CD4-positive, alpha-beta T cell treated with Interleukin-6 for 4 hours (primary cell): ENCODE results near the gene TSPO.
"Not testable (repeated sequence)": the region's sequence is repeated elsewhere in the genome, so short reads cannot be mapped to it uniquely, and the experiment has no call there.

Experiments
- DNase-seq: peaks from one replicate; pipeline ENCODE4 v3.0.0-alpha.2; 2020; ENCODE audit warnings: mixed read lengths

TSPO gene

DNA sequence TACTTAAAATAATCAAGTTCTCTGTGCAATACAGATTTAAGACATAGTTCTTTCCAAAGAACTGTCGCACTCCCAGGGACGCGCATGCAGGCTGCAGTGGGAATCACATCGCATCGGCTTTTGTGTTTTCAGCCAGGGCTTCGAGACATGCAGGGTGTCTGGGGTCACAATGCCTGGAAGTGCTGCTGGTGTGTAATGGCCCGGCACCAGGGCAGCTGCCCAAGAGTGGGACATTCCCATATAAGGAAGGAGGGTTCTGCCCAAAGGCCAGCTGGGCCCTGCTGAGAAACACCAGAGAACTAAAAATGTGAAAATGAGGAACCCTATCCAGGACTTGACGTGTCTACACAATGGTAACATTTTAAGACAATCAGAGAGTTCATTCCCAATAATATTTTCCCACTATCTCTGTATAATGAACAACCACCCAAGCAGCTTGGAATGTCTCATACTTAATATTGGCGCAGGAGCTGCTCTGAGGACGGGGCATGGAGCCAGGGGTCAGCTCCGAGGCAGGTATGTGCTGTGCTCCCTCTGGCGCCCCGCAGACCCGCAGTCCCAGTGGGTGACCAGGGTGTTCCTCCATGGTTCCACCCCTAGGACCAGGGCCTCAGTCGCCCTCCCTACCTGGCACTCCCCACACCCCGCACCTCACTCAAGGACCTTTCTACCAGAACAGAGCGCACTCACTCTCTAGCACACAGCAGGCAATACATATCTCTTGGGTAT is 19.4 kb upstream of the TSPO start:
- DNase-seq = no peak

DNA sequence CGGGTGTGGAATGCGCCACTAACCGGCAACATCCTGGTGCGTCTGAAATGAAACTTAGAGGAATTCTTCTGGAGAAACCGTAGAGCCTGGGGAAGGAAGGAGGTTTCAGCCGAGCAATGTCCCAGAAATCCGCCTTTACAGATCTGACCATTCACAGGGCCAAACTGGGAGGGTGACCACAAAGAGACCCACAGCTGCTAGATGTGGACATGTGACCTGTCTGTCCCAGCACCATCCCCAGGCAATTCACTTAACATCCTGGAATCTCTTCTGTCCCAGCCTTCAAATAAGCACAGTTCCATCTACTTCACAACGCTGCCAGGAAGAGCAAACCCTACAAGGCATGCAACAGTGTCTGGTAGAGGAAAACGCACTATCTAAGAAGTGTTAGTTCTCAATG is 18.0 kb upstream of the TSPO start:
- no peak for DNase-seq

DNA sequence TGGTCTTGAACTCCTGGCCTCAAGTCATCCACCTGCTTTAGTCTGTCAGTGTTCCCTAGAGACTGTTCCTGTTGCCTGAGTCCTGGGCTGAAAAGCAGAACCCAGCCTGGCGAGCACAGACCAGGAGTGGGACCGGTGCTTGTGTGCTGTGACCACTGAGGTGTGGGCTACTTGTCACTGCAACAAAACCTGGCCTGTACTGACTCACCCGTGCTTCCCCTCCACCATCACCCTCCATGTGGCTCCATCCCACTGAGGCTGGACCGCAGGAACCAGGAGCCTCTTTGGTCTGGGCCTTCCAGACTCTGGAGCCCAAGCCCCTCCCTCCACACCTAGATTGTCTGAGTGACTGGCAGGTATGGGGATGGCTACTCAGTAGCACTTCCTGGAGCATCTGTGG is 16.8 kb upstream of the TSPO start:
- no peak for DNase-seq

DNA sequence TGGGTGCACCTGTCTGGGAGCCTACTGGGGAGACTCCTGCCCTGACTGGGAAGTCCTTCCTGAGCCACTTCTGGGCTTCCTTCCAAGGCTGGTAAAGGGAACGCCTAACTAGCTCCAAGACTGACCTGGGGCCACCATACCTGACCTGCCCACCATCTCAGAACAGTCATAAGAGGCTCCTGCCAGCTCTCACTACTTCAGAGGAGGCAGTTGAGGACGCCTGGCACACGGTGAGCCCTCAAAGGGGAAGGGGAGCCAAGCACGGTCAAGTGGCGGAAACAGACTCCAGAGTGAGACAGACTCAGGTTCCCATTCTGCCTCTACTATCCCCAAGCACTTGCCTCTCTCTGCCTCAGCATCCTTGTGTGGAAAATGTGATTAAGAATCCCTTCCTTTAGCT is 15.8 kb upstream of the TSPO start:
- DNase-seq = no peak

DNA sequence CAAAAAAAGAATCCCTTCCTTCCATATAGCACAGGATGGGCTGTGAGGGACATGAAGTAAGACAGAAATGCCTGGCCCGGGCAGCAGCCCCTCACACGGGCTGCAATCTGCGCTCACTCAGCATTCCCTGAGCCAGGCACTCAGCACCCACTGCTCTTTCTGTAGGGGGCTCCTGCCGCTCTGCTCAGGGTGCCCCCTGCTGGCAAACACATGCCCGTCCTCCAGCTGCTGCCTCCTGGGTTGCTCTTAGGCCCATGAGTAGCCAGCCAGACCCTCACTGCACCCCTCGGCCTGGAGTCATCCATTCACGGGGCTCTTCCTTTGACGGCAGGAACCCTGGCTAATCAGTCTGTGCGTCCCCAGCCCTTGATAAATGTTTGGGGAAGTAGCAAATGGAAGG is 15.1 kb upstream of the TSPO start:
- DNase-seq = peak; percentile 58

DNA sequence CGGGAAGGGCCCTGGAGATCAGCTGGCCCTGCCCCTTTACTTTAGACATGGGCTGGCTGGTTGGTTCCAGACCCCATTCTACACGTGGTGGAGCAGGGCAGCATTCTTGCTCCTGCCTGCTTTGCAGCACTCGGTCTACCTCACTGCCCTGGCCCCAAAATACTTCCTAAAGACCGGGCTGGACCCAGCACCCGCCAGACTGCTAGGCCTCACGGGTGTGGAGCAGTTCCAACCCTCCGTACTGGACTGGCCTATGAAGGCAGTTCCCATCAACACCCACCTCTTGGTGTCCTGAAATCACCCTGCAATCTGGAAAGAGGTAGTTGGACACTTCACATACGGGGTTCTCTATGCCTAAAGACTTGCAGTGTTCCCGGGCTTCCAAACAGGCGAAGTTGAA is 14.6 kb upstream of the TSPO start:
- DNase-seq = no peak

DNA sequence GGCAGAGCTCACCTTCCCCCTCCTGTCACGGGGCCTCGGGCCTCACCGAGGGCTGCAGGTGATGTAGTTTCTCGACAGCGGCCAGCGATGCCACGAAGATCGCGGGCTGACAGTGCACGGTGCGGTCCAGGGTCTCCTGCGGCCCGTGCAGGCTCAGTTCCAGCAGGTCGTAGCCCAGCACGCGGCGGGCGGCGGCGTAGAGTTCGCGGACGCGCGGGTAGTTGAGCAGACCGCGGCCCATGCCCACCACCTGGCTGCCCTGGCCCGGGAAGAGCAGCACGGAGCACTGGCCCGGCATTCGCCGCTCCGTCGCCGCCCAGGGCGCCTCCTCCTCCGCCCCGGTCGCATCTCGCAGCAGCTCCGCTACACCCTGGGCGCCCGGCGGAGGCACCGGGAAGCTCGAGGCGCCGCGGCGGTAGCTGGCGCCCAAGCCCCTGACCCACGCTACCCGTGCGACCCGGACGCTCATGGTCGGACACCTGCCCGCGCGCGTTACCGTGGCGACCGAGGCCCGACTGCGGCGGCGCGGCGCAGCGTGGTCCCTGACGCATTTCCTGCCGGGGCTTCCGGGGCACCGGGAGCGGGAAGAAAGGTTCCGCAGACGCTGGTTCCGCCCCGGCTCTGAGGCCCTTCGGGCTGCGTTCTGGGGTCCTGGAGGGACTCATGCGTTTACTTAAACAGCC is 8.3 kb upstream of the TSPO start, which contains the start of gene MCAT:
MCAT (minus strand) TSS at position 519 of the 683 bp plus-strand sequence; CDS start at position 469, 50 bp downstream.
- peak; percentile 82 for DNase-seq

DNA sequence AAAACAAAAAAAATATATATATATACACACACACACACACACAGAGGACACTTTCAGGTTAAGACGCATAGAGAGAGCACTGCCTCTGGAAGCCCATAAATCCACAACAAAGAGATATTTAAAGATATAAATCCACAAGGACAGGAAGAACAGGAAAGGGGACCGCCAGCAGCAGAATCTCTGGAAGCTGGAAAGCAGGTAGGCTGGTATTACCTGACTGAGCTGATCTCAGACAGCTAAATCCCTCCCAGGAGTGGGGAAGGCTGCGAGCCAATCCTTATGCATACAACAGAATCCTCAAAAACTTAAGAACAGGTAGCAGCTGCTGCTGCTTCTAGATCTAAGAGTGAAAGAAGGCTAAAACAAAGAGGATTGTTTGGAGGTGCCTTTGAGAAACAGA is 6.4 kb upstream of the TSPO start:
- no peak for DNase-seq

DNA sequence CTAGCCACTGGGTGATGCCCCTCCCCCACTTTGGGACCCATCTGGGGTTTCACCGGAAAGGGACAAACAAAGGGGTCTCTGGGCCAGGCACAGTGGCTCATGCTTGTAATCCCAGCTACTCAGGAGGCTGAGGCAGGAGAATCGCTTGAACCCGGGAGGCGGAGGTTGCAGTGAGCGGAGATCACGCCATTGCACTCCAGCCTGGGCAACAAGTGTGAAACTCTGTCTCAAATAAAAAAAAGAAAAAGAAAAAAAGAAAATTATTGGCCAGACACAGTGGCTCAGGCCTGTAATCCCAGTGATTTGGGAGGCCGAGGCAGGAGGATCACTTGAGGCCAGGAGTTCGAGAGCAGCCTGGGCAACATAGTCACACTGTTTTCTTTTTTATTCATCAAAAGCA is 6.0 kb upstream of the TSPO start:
- not testable (repeated sequence) for DNase-seq

DNA sequence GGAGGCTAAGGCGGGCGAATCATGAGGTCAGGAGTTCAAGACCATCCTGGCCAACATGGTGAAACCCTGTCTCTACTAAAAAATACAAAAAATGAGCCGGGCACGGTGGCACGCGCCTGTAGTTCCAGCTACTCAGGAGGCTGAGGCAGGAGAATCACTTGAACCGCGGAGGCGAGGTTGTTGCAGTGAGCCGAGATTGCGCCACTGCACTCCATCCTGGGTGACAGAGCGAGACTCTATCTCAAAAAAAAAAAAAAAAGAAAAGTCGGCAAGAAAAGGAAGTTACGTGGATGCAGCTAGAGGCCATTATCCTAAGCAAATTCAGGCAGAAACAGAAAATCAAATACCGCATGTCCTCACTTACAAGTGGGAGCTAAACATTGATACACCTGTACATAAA is 5.0 kb upstream of the TSPO start:
- DNase-seq = not testable (repeated sequence)

DNA sequence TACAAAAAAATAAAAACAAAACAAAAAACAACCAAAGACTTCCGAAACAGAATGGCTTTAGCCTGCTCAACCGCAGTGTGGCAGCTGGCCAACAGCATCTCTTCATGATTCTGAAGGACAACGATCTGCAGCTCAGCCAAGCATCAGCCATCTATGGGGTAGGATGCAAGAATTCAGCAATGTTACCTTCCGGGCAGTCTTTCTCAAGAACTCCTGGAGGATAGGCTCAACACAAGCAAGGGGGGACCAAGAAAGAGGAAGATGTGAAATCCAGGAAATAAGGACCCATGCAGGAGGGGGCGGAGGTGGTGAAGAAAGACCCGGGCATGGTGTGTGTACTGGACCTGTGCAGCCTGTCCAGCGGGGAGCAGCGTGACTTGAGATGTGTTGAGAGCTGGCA is 3.5 kb upstream of the TSPO start:
- DNase-seq = no peak

DNA sequence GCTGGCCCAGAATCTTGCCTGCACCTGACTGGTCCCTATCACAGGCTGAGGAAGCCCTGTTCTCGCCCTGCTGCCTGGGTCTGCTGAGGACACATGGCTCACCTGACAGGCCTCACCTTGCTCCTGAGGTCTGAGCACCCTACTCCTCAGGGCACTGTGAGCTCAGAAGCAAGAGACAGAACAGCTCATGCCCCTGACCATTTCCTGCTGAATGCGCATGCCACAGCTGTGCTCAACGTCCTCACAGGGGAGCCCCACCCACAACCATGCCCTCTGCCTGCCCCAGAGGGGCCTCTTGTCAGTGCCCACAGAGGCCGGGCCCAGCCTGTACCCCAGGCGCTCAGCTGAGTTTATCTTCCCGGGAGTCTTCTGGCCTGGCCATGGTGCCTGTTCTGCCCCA is 2.8 kb upstream of the TSPO start:
- no peak for DNase-seq

DNA sequence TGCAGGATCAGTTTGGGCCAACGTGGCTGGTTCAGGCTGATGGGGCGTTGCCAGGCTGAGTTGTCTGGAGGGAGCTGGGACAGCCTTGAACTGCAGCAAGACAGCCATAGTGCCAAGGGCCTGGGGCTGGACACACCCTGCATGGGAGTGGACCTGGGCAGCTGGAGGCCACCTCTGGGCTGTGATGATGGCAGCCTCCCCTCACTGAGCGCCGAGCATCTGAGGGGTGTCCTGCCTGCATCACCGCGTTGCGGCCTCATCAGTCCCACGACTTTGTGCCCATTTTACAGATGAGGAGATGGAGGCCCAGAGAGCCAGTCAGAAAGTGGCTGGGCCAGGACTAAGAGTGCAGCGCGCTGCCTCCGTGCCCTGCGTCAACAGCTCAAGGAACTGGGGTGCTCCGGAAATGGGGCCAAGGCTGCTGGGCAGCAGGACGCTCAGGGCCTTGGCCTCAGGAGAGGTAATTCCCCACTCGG is 590 bp upstream of the TSPO start:
- DNase-seq = peak; percentile 6

DNA sequence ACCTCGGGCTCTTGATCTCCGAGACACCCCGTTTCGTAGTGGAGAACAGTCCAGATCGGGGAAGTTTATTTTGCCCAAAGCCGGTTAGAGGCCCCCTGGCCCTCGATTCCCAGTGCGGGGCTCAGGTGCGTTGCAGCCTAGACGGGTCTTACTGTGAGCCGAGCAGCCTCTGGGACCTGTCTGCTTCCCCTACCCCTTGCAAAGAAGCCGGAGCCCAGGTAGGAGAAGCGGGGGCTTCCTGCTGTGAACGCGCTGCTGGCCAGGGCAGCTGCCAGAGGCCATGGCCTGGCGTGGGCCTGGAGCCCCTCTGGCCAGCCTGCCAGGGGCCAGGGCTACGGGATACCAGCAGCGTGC is 621 bp downstream of the TSPO start:
- DNase-seq = no peak

DNA sequence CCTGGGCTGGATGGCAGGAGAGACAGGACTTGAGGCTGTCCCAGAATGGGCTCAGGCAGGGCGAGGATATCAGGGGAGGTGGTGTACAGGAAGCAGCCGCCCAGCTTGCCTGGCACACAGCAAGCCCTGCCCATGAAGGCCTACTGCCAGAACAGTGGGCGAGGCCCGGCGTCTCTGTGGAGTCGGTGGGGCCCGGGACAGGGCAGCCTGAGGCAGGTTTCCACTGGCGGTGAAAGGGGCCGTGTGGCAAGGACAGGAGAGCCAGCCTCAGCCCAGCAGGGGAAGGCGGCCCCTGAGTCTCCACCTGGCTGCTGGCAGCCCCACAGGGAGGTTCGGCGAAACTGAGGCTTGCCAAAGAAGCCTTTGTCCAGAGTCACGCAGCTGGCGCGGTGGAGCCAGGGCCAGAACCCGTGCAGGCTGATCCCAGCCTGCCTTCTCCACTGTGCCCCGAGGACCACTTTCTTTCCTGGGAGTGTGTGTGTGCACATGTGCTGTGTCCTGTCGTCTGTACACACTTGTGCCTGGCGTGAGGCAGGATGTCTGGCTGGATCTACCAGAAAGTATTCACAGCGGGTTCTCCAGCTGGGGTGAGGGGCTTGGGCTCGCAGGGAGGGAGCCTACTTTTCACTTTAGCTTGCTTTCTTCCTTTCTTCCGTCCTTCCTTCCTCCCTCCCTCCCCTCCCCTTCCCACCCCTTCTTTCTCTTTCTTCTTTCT is 1.2 kb downstream of the TSPO start:
- DNase-seq = peak; percentile 79

DNA sequence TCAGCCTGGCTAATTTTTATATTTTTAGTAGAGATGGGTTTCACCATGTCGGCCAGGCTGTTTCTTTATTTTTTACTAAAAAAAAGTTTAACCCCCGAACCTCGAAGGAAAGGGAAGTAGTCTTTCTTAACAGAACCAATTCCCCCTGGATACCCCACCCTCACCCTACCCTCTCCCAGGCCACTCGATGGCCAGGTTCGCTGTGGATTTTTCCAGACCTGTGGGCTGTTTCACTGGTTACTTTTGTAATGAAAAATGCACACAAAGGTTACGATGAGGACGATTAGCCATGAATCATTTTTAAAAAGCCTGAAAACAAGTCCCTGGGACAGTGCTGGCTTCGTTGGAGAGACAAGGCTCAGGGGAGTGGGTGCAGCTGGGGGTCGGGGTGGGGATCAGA is 2.5 kb downstream of the TSPO start:
- no peak for DNase-seq

DNA sequence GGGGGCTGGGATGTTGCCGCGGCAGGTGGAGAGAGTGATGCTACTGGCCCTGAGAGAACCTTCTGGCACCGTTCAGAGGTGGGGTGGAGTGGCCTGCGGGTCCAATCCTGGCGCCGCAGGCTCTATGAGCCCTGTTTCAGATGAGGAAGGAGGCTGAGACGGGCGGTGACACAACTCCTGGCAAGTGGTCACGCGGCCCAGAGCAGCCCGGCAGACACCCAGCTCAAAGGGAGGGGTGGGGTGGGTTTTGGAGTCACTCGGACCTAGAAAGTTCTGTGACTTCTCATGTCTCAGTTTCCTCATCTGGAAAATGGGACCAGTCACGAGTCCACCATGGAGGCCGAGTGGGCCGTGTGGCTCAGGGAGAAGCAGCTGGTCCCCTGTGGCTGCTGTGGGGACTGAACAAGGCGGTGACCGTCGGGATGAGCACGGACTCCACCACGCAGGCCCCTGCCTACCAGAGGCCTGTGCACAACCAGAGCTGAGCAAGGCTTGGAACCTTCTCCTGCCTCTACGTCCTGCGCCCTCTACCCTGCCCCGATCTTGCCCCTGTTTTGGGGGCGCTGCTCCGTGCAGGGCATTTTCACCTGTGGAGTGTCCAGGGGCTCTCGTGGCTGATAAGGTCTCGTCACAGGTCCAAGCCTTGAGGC is 3.7 kb downstream of the TSPO start:
- DNase-seq = no peak

DNA sequence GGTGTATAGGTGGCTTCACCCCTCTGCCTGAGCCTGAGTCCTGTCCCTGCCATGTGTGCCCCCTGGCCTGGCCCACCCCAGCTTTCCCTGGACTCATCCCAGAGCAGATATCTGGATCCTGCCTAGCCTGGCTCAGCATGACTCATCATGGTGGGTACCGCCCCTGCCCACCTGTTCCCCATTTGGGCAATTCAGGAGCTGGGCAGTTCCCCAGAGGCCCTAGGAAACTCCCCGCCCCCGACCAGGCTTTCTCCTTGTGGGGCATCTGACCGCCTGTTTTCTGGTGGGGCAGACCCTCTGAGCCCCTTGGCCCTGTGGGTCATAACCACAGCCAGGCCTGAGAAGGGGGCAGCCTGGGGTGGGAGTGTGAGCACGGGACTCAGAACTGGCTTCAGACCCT is 4.4 kb downstream of the TSPO start:
- DNase-seq = no peak

DNA sequence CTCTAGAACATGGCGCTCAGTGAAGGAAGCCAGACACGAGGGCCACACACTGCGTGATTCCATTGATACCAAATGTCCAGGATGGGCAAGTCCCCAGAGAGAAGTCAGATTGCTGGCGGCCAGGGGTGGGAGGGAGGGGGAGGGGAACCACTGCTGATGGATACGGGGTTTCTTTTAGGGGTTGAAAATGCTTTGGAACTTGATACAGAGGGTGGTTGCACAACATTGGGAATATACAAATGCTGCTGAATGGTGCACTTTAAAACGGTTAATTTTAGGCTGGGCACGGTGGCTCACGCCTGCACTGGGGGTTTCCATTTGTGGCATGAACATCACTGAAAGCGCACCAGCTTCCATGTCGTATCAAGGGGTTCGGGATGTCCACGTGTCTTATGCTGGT is 5.1 kb downstream of the TSPO start:
- no peak for DNase-seq

DNA sequence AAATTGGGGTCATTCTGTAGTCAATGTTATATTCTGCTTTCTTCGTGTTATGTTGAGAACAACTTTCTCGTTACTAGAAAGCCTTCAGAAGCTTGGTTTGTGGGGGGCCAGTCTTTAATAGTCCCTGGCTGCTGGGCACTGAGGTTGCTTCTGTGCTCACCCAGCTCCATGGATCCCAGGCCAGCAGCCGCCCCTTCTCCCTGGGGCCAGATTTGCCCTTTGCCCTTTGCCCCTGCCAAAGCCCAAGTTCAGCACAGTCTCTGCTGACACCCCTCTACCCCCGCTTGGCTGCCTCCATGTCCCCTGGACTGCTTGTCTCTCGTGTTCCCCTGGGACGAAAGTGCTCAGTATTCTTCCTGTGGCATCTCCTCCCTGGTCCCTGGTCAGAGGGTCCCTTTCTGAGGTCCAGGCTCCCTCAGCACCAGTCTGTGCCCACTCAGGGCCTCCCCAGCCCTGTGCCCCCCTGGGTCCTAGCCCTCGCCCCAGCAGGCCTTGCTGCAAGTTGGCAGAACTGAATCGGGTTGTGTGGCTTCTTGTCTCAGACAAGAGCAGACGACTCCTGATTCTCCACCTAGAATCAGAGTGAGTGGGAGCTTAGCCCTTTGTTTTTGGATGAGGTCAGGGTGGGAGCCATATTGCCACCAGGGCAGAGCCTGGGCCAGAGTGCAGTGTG is 6.7 kb downstream of the TSPO start:
- DNase-seq = no peak

DNA sequence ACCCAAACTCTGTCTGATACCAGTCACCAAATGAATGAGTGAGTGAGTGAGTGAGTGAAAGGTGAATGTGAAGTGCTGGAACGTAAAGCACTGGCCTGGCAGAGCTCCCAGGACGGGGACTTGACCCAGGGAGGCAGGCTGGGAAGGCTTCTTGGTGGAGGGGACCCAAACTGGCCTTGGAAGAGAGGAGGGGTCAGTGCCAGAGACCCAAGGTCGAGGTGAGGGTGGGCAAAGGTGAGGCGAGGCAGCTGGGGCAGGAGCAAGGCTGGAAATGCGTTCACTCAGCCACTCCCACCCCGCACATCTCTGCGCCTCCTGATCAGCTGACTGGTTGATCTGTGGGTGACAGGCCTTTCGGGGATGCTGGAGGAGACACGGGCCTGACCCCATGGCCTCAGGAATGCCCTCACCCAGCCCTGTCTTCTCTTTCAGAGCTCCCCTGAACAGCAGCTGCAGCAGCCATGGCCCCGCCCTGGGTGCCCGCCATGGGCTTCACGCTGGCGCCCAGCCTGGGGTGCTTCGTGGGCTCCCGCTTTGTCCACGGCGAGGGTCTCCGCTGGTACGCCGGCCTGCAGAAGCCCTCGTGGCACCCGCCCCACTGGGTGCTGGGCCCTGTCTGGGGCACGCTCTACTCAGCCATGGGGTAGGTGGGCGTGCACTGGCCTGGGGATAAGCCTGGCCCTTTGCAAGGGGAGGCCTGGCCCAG is 7.6 kb downstream of the TSPO start:
- no peak for DNase-seq

DNA sequence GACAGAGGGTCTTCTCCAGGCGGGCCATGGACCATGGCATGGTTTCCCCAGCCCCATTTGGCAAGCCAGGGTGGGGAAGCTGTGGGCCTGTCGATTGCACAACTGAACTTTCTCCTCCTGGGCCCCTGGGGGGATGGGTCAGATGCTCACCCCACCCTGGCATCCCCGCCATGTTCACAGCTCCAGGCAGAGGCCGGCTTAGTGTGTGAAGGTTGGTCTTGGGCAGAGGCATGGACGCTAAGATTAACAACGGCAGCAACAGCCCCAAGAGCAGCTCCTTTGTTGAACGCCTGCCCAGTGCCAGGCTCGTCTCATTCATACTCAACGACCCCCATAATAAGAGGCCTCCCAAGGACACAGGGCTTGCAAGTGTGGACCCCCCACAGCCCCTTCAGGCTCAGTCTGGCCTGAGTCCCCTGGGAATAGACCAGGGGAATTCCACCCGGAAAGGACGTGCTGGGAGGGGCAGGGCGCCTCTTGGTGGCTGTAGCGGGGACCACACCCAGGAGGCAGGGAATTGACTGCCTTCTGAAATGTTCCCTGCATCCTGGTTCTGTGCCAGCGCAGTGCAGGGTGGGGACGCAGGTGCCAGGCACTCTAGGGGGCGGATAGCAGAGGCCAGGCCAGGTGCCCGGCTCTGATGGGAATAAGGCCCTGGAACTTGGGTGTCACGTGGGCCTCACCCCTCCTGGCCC is 8.3 kb downstream of the TSPO start:
- DNase-seq = no peak
